GM12878 (cell line): ENCODE results near the gene DLGAP3. TPM values are rescaled to one million over a fixed set of nuclear protein-coding genes. Genes with fewer than 3 reads are reported as not detected.
A peak's percentile ranks its signal among the peaks of the same experiment; 100 is the strongest.

ENCODE experiments used
- ATAC-seq: fragments of 200-7000 bp; cut with Tn5 transposase; 3 replicates; pipeline ENCODE4 v1.9.1; 2020; ENCODE audit warnings: mild to moderate bottlenecking, moderate library complexity
- BruUV-seq: library from RNA; stranded (reverse); fragments of 400-500 nt; replicated peaks from 2 replicates; lab custom pipeline; 2021; lab: Mats Ljungman, UMichigan
- CTCF ChIA-PET: fragments of 300-600 bp; sonication (Branson Sonifier 250); formaldehyde crosslinking; extraction: SDS; loops from one replicate; lab custom pipeline; 2021; ENCODE audit warnings: inconsistent platforms; lab: Yijun Ruan, JAX
- POLR2A ChIA-PET: fragments of 350-600 bp; formaldehyde crosslinking; extraction: SDS; loops from one replicate; lab custom pipeline; 2021; ENCODE audit warnings: inconsistent platforms; lab: Charles Lee
- RAD21 ChIA-PET: fragments of 300-600 bp; sonication (Branson Sonifier 250); formaldehyde crosslinking; loops from one replicate; lab custom pipeline; 2023; ENCODE audit warnings: antibody characterized with exemption; ENCODE audit not compliant: unreplicated experiment; lab: Charles Lee
- SMC1A ChIA-PET: fragments of 300-600 bp; sonication (Branson Sonifier 250); formaldehyde crosslinking; loops from one replicate; lab custom pipeline; 2023; ENCODE audit not compliant: unreplicated experiment, uncharacterized antibody; lab: Charles Lee
- DNase-seq: peaks from one replicate; pipeline ENCODE4 v3.0.0-alpha.2; 2011; ENCODE audit warnings: low read depth, low spot score
- FAIRE-seq: peaks from 3 replicates; lab custom pipeline; 2011; peaks lifted over from hg19 to GRCh38; lab: Jason Lieb, UNC
- H2AFZ ChIP-seq: 2 replicates; pipeline ENCODE4 v1.6.0; 2011; ENCODE audit warnings: low read depth, low read length, control low read depth; ENCODE audit not compliant: control insufficient read depth
- H3K27ac ChIP-seq: 2 replicates; pipeline ENCODE4 v1.5.1; 2011; ENCODE audit warnings: control low read depth; ENCODE audit not compliant: control insufficient read depth, insufficient read depth
- H3K27me3 ChIP-seq, 2 experiments: replicated peaks in 1 of 2; 2 replicates each; pipeline versions ENCODE4 v1.6.0 to v1.6.1; 2011; ENCODE audit warnings: low read length in 1 of 2; ENCODE audit not compliant: control insufficient read depth in 2 of 2, insufficient read depth in 2 of 2
- H3K36me3 ChIP-seq, 2 experiments: 2 replicates each; pipeline ENCODE4 v1.5.1; 2011; ENCODE audit warnings: low read length in 1 of 2; ENCODE audit not compliant: control insufficient read depth in 2 of 2, insufficient read depth in 2 of 2
- H3K4me1 ChIP-seq: 2 replicates; pipeline ENCODE4 v1.6.1; 2011; ENCODE audit warnings: mild to moderate bottlenecking, low read length, moderate library complexity, mixed read lengths; ENCODE audit not compliant: control insufficient read depth, insufficient read depth
- H3K4me2 ChIP-seq: 2 replicates; pipeline ENCODE4 v1.6.0; 2011; ENCODE audit warnings: control low read depth; ENCODE audit not compliant: control insufficient read depth, insufficient read depth
- H3K4me3 ChIP-seq: fragments of 200-600 bp; sonication (generic); 2 replicates; pipeline ENCODE4 v1.5.1; 2016
- H3K79me2 ChIP-seq: 2 replicates; pipeline ENCODE4 v1.6.0; 2011; ENCODE audit warnings: low read length; ENCODE audit not compliant: control insufficient read depth, insufficient read depth
- H3K9ac ChIP-seq: 2 replicates; pipeline ENCODE4 v1.8.0; 2011; ENCODE audit warnings: low read length, control low read depth, mixed read lengths; ENCODE audit not compliant: control insufficient read depth, insufficient read depth
- H3K9me3 ChIP-seq: replicated peaks from 3 replicates; pipeline ENCODE4 v1.5.1; 2011; ENCODE audit warnings: mild to moderate bottlenecking, low read length; ENCODE audit not compliant: control insufficient read depth, insufficient read depth
- H4K20me1 ChIP-seq: 2 replicates; pipeline ENCODE4 v1.6.0; 2011; ENCODE audit not compliant: control insufficient read depth, insufficient read depth
- BACH1 ChIP-seq: fragments of 450-650 bp; IDR thresholded peaks from 2 replicates; pipeline ENCODE4 v1.6.1; 2017; ENCODE audit warnings: mild to moderate bottlenecking, borderline replicate concordance
- CHD2 ChIP-seq: IDR thresholded peaks from 2 replicates; pipeline ENCODE4 v1.6.1; 2011; ENCODE audit warnings: low read depth, low read length, improper control_type of control experiment, borderline replicate concordance
- MYB ChIP-seq: fragments of 150-350 bp; IDR thresholded peaks from 2 replicates; pipeline ENCODE4 v1.6.1; 2014; ENCODE audit warnings: mild to moderate bottlenecking, low read depth, low read length, borderline replicate concordance
- SP1 ChIP-seq: IDR thresholded peaks from one replicate; pipeline ENCODE4 v1.6.1; 2011; ENCODE audit warnings: low read depth, low read length
- SREBF2 ChIP-seq: IDR thresholded peaks from 2 replicates; pipeline ENCODE4 v1.6.1; 2012; ENCODE audit warnings: mild to moderate bottlenecking, low read length
- ZNF274 ChIP-seq: IDR thresholded peaks from one replicate; pipeline ENCODE4 v1.8.0; 2011; ENCODE audit not compliant: insufficient read length, insufficient read depth
- WGBS: methylation state at CpG from one replicate; pipeline ENCODE4 v1.1.6; 2016; ENCODE audit warnings: low lambda C conversion rate; ENCODE audit not compliant: insufficient replicate concordance, insufficient coverage; ENCODE audit errors: missing lambda C conversion rate; 5-methylcytosine and 5-hydroxymethylcytosine counted together
- in situ Hi-C: fragments of 300-500 bp; cut with MboI; formaldehyde crosslinking; loops from 9 replicates; pipeline ENCODE4 v1.14.3; 2018; ENCODE audit warnings: mixed read lengths
- intact Hi-C: fragments of 100-400 bp; cut with micrococcal nuclease; formaldehyde crosslinking; loops from one replicate; pipeline ENCODE4 v1.14.2; 2022; ENCODE audit not compliant: unreplicated experiment
- polyA plus RNA-seq, 11 experiments: library from polyadenylated mRNA; depleted of rRNA in 4 of 11; unstranded in 6 of 11; stranded (reverse) in 5 of 11; fragments of >200 nt; fragmentation: Nextera tagmentation in 4 of 11; fragmentation: Illumina TruSeq in 1 of 11; extraction: Ambion mirVana in 4 of 11; extraction: Trizol in 1 of 11; gene quantifications; 1 replicate in 1 of 11; 2 replicates in 10 of 11; pipeline versions ENCODE4 v1.2.1 to v1.2.3, GENCODE V29; 2011 to 2016; ENCODE audit warnings: inconsistent platforms in 2 of 11, missing spikeins in 2 of 11, low read depth in 1 of 11
- total RNA-seq, 4 experiments: library from RNA; depleted of rRNA in 3 of 4; stranded (reverse); fragments of >200 nt in 3 of 4; fragmentation: Illumina TruSeq in 1 of 4; extraction: Trizol in 1 of 4; gene quantifications; 2 replicates each; pipeline versions ENCODE4 v1.2.1 to v1.2.3, GENCODE V29; 2013 to 2021
- TF ChIP-seq, protein P1 (sequence below): IDR thresholded peaks from 2 replicates; pipeline ENCODE4 v1.6.1; 2011; ENCODE audit warnings: low read depth, mild to moderate bottlenecking, low read length, moderate library complexity, borderline replicate concordance; ENCODE audit errors: extremely low read depth

Gene DLGAP3
- total and polyA plus RNA-seq, 10 of the 15 experiments (the other 5 are each of a cell fraction or from before 2014, with no cell fraction given) = 0.03 to 0.15 (median 0.08) TPM; not detected in 4

DNA sequence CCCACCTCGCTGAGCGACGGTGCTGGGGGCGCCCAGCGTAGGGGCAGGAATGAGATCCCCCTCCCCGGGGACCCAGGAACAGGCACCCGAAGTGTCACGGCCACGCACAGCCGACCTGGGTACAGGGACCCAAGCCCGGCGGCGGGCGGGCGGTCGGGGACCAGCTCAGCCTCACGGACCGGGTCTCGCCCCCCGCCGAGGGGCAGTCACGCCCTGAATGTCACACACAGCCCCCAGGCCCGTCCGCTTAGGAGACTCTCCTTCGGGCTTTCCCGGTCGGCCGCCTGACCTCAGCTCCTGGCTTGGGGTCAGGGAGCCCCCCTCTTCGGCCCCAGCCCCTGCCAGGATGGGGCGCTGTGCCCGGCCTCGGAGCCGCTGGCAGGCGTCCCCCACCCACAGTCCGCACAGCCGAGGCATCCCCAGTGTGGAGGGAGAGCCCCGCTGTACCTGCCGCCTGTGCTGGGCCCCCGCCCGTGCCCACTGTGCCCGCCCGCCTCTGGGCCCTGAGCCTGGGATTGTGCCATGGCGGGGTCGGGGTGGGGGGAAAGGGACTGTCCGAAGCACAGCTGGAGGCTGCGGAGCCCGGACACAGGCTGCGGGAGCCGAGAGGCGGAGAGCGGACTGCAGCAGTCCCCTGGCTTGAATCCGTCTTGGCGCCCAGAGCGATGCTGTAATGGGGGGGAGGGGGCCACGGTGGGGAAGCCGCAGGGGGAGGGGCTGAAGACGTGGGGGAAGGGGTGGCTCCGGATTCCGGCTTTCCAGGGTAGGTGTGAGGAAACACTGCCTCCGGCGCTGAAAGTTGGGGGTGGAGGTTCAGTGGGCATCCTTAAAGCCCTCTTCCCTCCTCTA, 627 bp upstream of the DLGAP3 start:
- no TSS peak for BruUV-seq
- intact Hi-C loops (no loop called here), in situ Hi-C loops (no loop called here)
- POLR2A ChIA-PET = no interaction called here
- RAD21 ChIA-PET = interaction anchor here (0.8 to 1.5 kb wide), 2 partner anchors 10 to 101 kb away, joined by 3 read pairs; no protein-coding TSS in a partner anchor
- no peaks in the 10 kb centered on the region for H3K9me3 ChIP-seq
- H3K36me3 ChIP-seq = no peaks in the 10 kb centered on the region
- H3K4me2 ChIP-seq = peak overlapping the region; percentile 75; the same call in 1 of the 2 replicates
- 4% methylated on average over 42 of the region's 61 CpGs for WGBS
- no peaks in the 10 kb centered on the region for H4K20me1 ChIP-seq
- H3K27me3 ChIP-seq = peaks cover 8 to 9% of the 10 kb centered on the region in 2 experiments; a peak in 3 of 4 replicates
- FAIRE-seq = no peak
- H3K27ac ChIP-seq = no peak overlapping the region
- H3K4me1 ChIP-seq = peaks cover 4% of the 10 kb centered on the region; the same call in 1 of the 2 replicates
- H2AFZ ChIP-seq = no peak overlapping the region
- CTCF ChIA-PET = no interaction called here
- H3K79me2 ChIP-seq = no peaks in the 10 kb centered on the region
- ATAC-seq = no peak; the same call in 2 of the 3 replicates
- SMC1A ChIA-PET = no interaction called here
- no peak overlapping the region for H3K9ac ChIP-seq
- H3K4me3 ChIP-seq = no peak overlapping the region; the same call in 1 of the 2 replicates
- no peak for TF ChIP-seq CHD2
- no peak for TF ChIP-seq BACH1
- TF ChIP-seq, protein P1, sequence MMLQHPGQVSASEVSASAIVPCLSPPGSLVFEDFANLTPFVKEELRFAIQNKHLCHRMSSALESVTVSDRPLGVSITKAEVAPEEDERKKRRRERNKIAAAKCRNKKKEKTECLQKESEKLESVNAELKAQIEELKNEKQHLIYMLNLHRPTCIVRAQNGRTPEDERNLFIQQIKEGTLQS = no peak
- TF ChIP-seq SP1 = no peak
- no peak for TF ChIP-seq SREBF2
- no peak for TF ChIP-seq ZNF274
- no peak for TF ChIP-seq MYB
- no peak for DNase-seq
